Measurements from ENCODE around the gene FAM236A. TPM values are rescaled to one million over a fixed set of nuclear protein-coding genes. Genes with fewer than 3 reads are reported as not detected.
"Not testable (repeated sequence)": the region's sequence is repeated elsewhere in the genome, so short reads cannot be mapped to it uniquely, and the experiment has no call there.

FAM236A gene
- polyA plus RNA-seq (2013, experiment 1 of 2) = not detected
- not detected for polyA plus RNA-seq (2013, experiment 2 of 2)

DNA sequence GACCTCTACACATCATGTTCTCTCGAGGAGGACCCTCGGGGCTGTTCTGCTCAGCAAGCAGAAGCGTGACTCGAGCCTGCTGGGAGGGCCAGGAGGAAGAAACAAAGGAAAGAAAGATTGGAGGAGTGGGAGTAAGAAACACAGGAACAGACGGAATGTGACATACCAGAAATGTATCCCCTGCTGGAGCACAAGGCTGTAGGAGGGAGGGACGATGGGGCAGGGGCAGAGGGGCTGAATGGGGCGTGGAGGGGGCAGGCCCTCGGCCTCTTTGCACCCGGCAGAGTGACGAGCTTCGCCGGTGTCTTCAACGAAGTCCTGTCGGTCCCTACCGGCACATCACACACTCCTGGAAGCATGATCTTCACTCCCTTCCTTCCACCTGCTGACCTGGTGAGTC lies at the start of gene FAM236A:
TSS of gene FAM236A (plus strand) at position 301 of the 400 bp plus-strand sequence. CDS start at position 358, 57 bp downstream.
- H3K27ac ChIP-seq (ENCODE audit: low read depth, low read length); H3K56ac ChIP-seq (ENCODE audit: low read length); H3K79me2 ChIP-seq (ENCODE audit: control insufficient read depth, insufficient read depth, low read length); H3K4me2 ChIP-seq (ENCODE audit: low read length); H4K8ac ChIP-seq (ENCODE audit: low read depth, low read length); H2AK5ac ChIP-seq (ENCODE audit: low read length); H3K4me3 ChIP-seq (ENCODE audit: low read length); DNase-seq; H3K18ac ChIP-seq (ENCODE audit: low read length); H3K4me1 ChIP-seq (ENCODE audit: control insufficient read depth, low read depth, low read length); H3K79me1 ChIP-seq (ENCODE audit: low read length); H3K23ac ChIP-seq (ENCODE audit: low read length); H2BK5ac ChIP-seq (ENCODE audit: low read length); H3K9ac ChIP-seq (ENCODE audit: low read length); H4K5ac ChIP-seq (ENCODE audit: low read length); H2BK15ac ChIP-seq (replicated peaks; ENCODE audit: low read depth); H2BK120ac ChIP-seq (ENCODE audit: low read depth, low read length); H3K36me3 ChIP-seq (ENCODE audit: control insufficient read depth, insufficient read depth, low read length); H3K27me3 ChIP-seq (ENCODE audit: insufficient read depth, low read length, poor library complexity); H3K4ac ChIP-seq (ENCODE audit: low read depth, low read length): not testable (repeated sequence)
- no CpG with 5 or more reads among the region's 15 CpGs for WGBS (ENCODE audit: extremely low coverage, insufficient coverage, low lambda C conversion rate)

- not testable (repeated sequence) for H3K27ac ChIP-seq (ENCODE audit: low read depth, low read length); H3K18ac ChIP-seq (ENCODE audit: low read length); H2BK120ac ChIP-seq (ENCODE audit: low read depth, low read length); H3K56ac ChIP-seq (ENCODE audit: low read length); H3K4me1 ChIP-seq (ENCODE audit: control insufficient read depth, low read depth, low read length); H4K8ac ChIP-seq (ENCODE audit: low read depth, low read length); H4K5ac ChIP-seq (ENCODE audit: low read length); H2BK5ac ChIP-seq (ENCODE audit: low read length); H3K4me2 ChIP-seq (ENCODE audit: low read length); H3K23ac ChIP-seq (ENCODE audit: low read length); H3K79me2 ChIP-seq (ENCODE audit: control insufficient read depth, insufficient read depth, low read length); H3K9ac ChIP-seq (ENCODE audit: low read length); H3K79me1 ChIP-seq (ENCODE audit: low read length); DNase-seq; H3K36me3 ChIP-seq (ENCODE audit: control insufficient read depth, insufficient read depth, low read length); H3K27me3 ChIP-seq (ENCODE audit: insufficient read depth, low read length, poor library complexity); H3K4me3 ChIP-seq (ENCODE audit: low read length); H2AK5ac ChIP-seq (ENCODE audit: low read length); H3K4ac ChIP-seq (ENCODE audit: low read depth, low read length); H2BK15ac ChIP-seq (replicated peaks; ENCODE audit: low read depth)
- no CpG with 5 or more reads among the region's 14 CpGs for WGBS (ENCODE audit: extremely low coverage, insufficient coverage, low lambda C conversion rate)
Observed at GRCh38 chrX:72889740-72890139, 48.3 kb upstream of the FAM236A start.

GRCh38 chrX:72912315-72912714 lies 25.7 kb upstream of the FAM236A start, which contains the start of gene FAM236C:
Gene FAM236C, plus strand, starts transcription at chrX:72912615. Its CDS starts 100 bp downstream, at chrX:72912715.
- not testable (repeated sequence) for DNase-seq; H3K4me3 ChIP-seq (ENCODE audit: low read length); H2BK120ac ChIP-seq (ENCODE audit: low read depth, low read length); H3K4me1 ChIP-seq (ENCODE audit: control insufficient read depth, low read depth, low read length); H2BK15ac ChIP-seq (replicated peaks; ENCODE audit: low read depth); H3K79me2 ChIP-seq (ENCODE audit: control insufficient read depth, insufficient read depth, low read length); H3K27me3 ChIP-seq (ENCODE audit: insufficient read depth, low read length, poor library complexity); H2BK5ac ChIP-seq (ENCODE audit: low read length); H4K5ac ChIP-seq (ENCODE audit: low read length); H4K8ac ChIP-seq (ENCODE audit: low read depth, low read length); H2AK5ac ChIP-seq (ENCODE audit: low read length); H3K79me1 ChIP-seq (ENCODE audit: low read length); H3K27ac ChIP-seq (ENCODE audit: low read depth, low read length); H3K18ac ChIP-seq (ENCODE audit: low read length); H3K4ac ChIP-seq (ENCODE audit: low read depth, low read length); H3K4me2 ChIP-seq (ENCODE audit: low read length); H3K56ac ChIP-seq (ENCODE audit: low read length); H3K9ac ChIP-seq (ENCODE audit: low read length); H3K23ac ChIP-seq (ENCODE audit: low read length); H3K36me3 ChIP-seq (ENCODE audit: control insufficient read depth, insufficient read depth, low read length)
- WGBS (ENCODE audit: extremely low coverage, insufficient coverage, low lambda C conversion rate) = no CpG with 5 or more reads among the region's 13 CpGs

DNA sequence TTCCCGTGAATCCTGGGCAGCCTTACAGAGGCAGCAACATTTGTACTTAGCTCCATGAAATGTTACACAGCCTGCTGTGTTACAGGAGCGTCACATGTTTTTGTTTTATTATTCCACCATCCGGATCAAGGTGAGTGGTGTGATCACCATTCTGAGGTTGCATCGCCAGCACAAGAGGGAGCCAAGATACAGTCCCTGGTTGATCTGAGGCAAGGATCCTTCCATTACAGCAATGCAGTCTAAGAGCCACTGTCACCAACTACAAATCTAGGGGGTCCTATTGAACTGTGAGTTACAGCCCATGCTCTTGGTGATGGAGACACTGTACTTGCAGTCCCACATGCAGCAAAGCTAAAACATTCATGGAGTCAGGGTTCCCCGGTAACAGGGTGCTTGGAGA lies 21.9 kb upstream of the FAM236A start:
- H3K4me2 ChIP-seq (ENCODE audit: low read length); H3K56ac ChIP-seq (ENCODE audit: low read length): not testable (repeated sequence)
- WGBS (ENCODE audit: extremely low coverage, insufficient coverage, low lambda C conversion rate) = no CpG with 5 or more reads among the region's 5 CpGs

GRCh38 chrX:72932283-72932682 lies 5.7 kb upstream of the FAM236A start:
- H3K23ac ChIP-seq (ENCODE audit: low read length); H3K18ac ChIP-seq (ENCODE audit: low read length); H3K4ac ChIP-seq (ENCODE audit: low read depth, low read length); H4K5ac ChIP-seq (ENCODE audit: low read length); DNase-seq; H3K79me1 ChIP-seq (ENCODE audit: low read length); H2AK5ac ChIP-seq (ENCODE audit: low read length); H3K4me1 ChIP-seq (ENCODE audit: control insufficient read depth, low read depth, low read length); H3K36me3 ChIP-seq (ENCODE audit: control insufficient read depth, insufficient read depth, low read length); H2BK15ac ChIP-seq (replicated peaks; ENCODE audit: low read depth); H3K9ac ChIP-seq (ENCODE audit: low read length); H3K56ac ChIP-seq (ENCODE audit: low read length); H3K27ac ChIP-seq (ENCODE audit: low read depth, low read length); H2BK5ac ChIP-seq (ENCODE audit: low read length); H3K79me2 ChIP-seq (ENCODE audit: control insufficient read depth, insufficient read depth, low read length); H3K4me2 ChIP-seq (ENCODE audit: low read length); H3K4me3 ChIP-seq (ENCODE audit: low read length); H3K27me3 ChIP-seq (ENCODE audit: insufficient read depth, low read length, poor library complexity); H4K8ac ChIP-seq (ENCODE audit: low read depth, low read length); H2BK120ac ChIP-seq (ENCODE audit: low read depth, low read length): not testable (repeated sequence)
- no CpG with 5 or more reads among the region's 1 CpG for WGBS (ENCODE audit: extremely low coverage, insufficient coverage, low lambda C conversion rate)

More for the DNA sequence above, 21.9 kb upstream of the FAM236A start:
- H3K36me3 ChIP-seq (ENCODE audit: control insufficient read depth, insufficient read depth, low read length); DNase-seq; H3K27ac ChIP-seq (ENCODE audit: low read depth, low read length); H3K4me3 ChIP-seq (ENCODE audit: low read length); H4K5ac ChIP-seq (ENCODE audit: low read length); H3K27me3 ChIP-seq (ENCODE audit: insufficient read depth, low read length, poor library complexity); H2AK5ac ChIP-seq (ENCODE audit: low read length); H3K9ac ChIP-seq (ENCODE audit: low read length); H3K18ac ChIP-seq (ENCODE audit: low read length); H3K79me1 ChIP-seq (ENCODE audit: low read length); H3K4me1 ChIP-seq (ENCODE audit: control insufficient read depth, low read depth, low read length); H2BK120ac ChIP-seq (ENCODE audit: low read depth, low read length); H2BK5ac ChIP-seq (ENCODE audit: low read length); H4K8ac ChIP-seq (ENCODE audit: low read depth, low read length); H2BK15ac ChIP-seq (replicated peaks; ENCODE audit: low read depth); H3K23ac ChIP-seq (ENCODE audit: low read length); H3K79me2 ChIP-seq (ENCODE audit: control insufficient read depth, insufficient read depth, low read length); H3K4ac ChIP-seq (ENCODE audit: low read depth, low read length): not testable (repeated sequence)

GRCh38 chrX:72936455-72936854 lies 1.6 kb upstream of the FAM236A start:
- not testable (repeated sequence) for H3K4me3 ChIP-seq (ENCODE audit: low read length); H2BK15ac ChIP-seq (replicated peaks; ENCODE audit: low read depth); H3K4ac ChIP-seq (ENCODE audit: low read depth, low read length); H4K5ac ChIP-seq (ENCODE audit: low read length); H3K18ac ChIP-seq (ENCODE audit: low read length); H3K23ac ChIP-seq (ENCODE audit: low read length); H3K4me2 ChIP-seq (ENCODE audit: low read length); H3K27ac ChIP-seq (ENCODE audit: low read depth, low read length); H3K27me3 ChIP-seq (ENCODE audit: insufficient read depth, low read length, poor library complexity); H2AK5ac ChIP-seq (ENCODE audit: low read length); H3K56ac ChIP-seq (ENCODE audit: low read length); H2BK120ac ChIP-seq (ENCODE audit: low read depth, low read length); H3K79me1 ChIP-seq (ENCODE audit: low read length); H2BK5ac ChIP-seq (ENCODE audit: low read length); H4K8ac ChIP-seq (ENCODE audit: low read depth, low read length); DNase-seq; H3K9ac ChIP-seq (ENCODE audit: low read length); H3K36me3 ChIP-seq (ENCODE audit: control insufficient read depth, insufficient read depth, low read length); H3K4me1 ChIP-seq (ENCODE audit: control insufficient read depth, low read depth, low read length); H3K79me2 ChIP-seq (ENCODE audit: control insufficient read depth, insufficient read depth, low read length)
- WGBS (ENCODE audit: extremely low coverage, insufficient coverage, low lambda C conversion rate) = no CpG with 5 or more reads among the region's 7 CpGs

All from mesendoderm (in vitro differentiated cells).